ENCODE results near the gene RNF144A.

DNA sequence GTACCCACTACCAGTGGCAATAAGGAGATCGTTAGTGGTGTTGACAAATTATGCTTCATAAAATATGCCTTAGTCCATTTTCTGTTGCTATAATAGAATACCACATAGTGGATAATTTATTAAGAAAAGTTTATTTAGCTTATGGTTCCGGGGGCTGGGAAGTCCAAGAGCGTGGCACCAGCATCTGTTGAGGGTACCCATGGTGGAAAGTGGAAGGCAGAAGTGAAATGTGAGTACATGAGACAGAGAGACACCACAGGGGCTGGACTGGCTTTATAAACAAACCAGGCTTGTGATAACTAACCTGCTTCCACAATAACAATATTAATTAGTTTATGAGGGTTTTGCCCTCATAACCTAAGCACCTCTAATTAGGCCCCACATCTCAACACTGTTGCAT is 146.6 kb downstream of the RNF144A start:
- TF ChIP-seq, protein P1, sequence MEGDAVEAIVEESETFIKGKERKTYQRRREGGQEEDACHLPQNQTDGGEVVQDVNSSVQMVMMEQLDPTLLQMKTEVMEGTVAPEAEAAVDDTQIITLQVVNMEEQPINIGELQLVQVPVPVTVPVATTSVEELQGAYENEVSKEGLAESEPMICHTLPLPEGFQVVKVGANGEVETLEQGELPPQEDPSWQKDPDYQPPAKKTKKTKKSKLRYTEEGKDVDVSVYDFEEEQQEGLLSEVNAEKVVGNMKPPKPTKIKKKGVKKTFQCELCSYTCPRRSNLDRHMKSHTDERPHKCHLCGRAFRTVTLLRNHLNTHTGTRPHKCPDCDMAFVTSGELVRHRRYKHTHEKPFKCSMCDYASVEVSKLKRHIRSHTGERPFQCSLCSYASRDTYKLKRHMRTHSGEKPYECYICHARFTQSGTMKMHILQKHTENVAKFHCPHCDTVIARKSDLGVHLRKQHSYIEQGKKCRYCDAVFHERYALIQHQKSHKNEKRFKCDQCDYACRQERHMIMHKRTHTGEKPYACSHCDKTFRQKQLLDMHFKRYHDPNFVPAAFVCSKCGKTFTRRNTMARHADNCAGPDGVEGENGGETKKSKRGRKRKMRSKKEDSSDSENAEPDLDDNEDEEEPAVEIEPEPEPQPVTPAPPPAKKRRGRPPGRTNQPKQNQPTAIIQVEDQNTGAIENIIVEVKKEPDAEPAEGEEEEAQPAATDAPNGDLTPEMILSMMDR (IDR thresholded peaks at IDR 0.05): no peak
- TF ChIP-seq POLR2AphosphoS5 (IDR thresholded peaks at IDR 0.05; ENCODE audit: low read depth, low read length): no peak
- TF ChIP-seq, protein P2, sequence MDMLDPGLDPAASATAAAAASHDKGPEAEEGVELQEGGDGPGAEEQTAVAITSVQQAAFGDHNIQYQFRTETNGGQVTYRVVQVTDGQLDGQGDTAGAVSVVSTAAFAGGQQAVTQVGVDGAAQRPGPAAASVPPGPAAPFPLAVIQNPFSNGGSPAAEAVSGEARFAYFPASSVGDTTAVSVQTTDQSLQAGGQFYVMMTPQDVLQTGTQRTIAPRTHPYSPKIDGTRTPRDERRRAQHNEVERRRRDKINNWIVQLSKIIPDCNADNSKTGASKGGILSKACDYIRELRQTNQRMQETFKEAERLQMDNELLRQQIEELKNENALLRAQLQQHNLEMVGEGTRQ (IDR thresholded peaks at IDR 0.05; ENCODE audit: borderline replicate concordance, low read depth, low read length): no peak
